ENCODE data around the gene DLG4. TPM values are rescaled to one million over a fixed set of nuclear protein-coding genes. Genes with fewer than 3 reads are reported as not detected.
A peak's percentile ranks its signal among the peaks of the same experiment; 100 is the strongest.

Gene DLG4
- total RNA-seq, 2 experiments from 2014 or later: 15.4 to 27.3 TPM

- peaks cover 60% of the 10 kb centered on the region for H3K4me1 ChIP-seq (ENCODE audit: insufficient read depth, low read length, poor library complexity, severe bottlenecking)
Measured at GRCh38 chr17:7238420-7239090, 18.9 kb upstream of the DLG4 start.

GRCh38 chr17:7237761-7238419 lies 18.3 kb upstream of the DLG4 start:
- Histone ChIP-seq H3K4me2 (ENCODE audit: low read length) (peak overlapping the region; percentile 82), H4K20me1 (ENCODE audit: insufficient read depth, low read length) (0 out of 2 replicates have a peak, but pooled peaks cover 8% of the 10 kb centered on the region), H3K4me3 (ENCODE audit: low read depth, low read length, poor library complexity, severe bottlenecking) (peak overlapping the region; percentile 100), H3K9me2 (ENCODE audit: insufficient read depth, low read length) (no peaks in the 10 kb centered on the region), H2AFZ (ENCODE audit: low read length) (no peak overlapping the region), H3K36me3 (ENCODE audit: insufficient read depth, low read length) (peaks cover 45% of the 10 kb centered on the region), H3K4me1 (ENCODE audit: insufficient read depth, low read length, poor library complexity, severe bottlenecking) (peaks cover 54% of the 10 kb centered on the region), H3K27ac (ENCODE audit: low read depth, low read length, poor library complexity, severe bottlenecking) (peak overlapping the region; percentile 86), H3K9me3 (ENCODE audit: low read length) (no peaks in the 10 kb centered on the region), H3K79me2 (ENCODE audit: insufficient read depth, low read depth, low read length) (peaks cover 41% of the 10 kb centered on the region)
- BruUV-seq (replicated peaks): no TSS peak
- ChIA-PET CTCF (ENCODE audit: unreplicated experiment) (interaction anchor here (1.4 kb wide), 1 partner anchor 17 kb away, joined by 3 read pairs; no protein-coding TSS in a partner anchor), POLR2A (interaction anchor here (0.6 to 0.7 kb wide), 2 partner anchors 38 to 113 kb away, joined by 6 to 7 read pairs; no protein-coding TSS in a partner anchor)
- DNase-seq (ENCODE audit: low spot score): peak; percentile 87
- intact Hi-C loops (cut with micrococcal nuclease; ENCODE audit: unreplicated experiment): loop anchor here (2.0 to 5.0 kb wide), 3 partner anchors 15 to 244 kb away; partner anchors contain the start of genes ELP5, POLR2A and SLC35G6
- TF ChIP-seq CTCF (conservative IDR thresholded peaks at IDR 0.05; ENCODE audit: low read length) (no peak), EZH2phosphoT487 (IDR thresholded peaks at IDR 0.05; ENCODE audit: borderline replicate concordance, low read depth, low read length) (no peak)

More at GRCh38 chr17:7238420-7239090, 18.9 kb upstream of the DLG4 start:
- intact Hi-C loops (cut with micrococcal nuclease; ENCODE audit: unreplicated experiment): loop anchor here (2.0 to 5.0 kb wide), 3 partner anchors 14 to 244 kb away; partner anchors contain the start of genes ELP5, POLR2A and SLC35G6
- peak overlapping the region; percentile 82 for H3K4me2 ChIP-seq (ENCODE audit: low read length)
- ChIA-PET CTCF (ENCODE audit: unreplicated experiment) (interaction anchor here (0.8 to 1.4 kb wide), 2 partner anchors 18 to 319 kb away, joined by 3 to 4 read pairs; no protein-coding TSS in a partner anchor), POLR2A (interaction anchor here (0.6 to 0.7 kb wide), 2 partner anchors 38 to 112 kb away, joined by 6 to 7 read pairs; no protein-coding TSS in a partner anchor)
- peaks cover 52% of the 10 kb centered on the region for H3K36me3 ChIP-seq (ENCODE audit: insufficient read depth, low read length)
- H3K4me3 ChIP-seq (ENCODE audit: low read depth, low read length, poor library complexity, severe bottlenecking): peak overlapping the region; percentile 100
- H4K20me1 ChIP-seq (ENCODE audit: insufficient read depth, low read length): 0 out of 2 replicates have a peak, but pooled peaks cover 8% of the 10 kb centered on the region
- DNase-seq (ENCODE audit: low spot score): peak; percentile 48
- no peak for TF ChIP-seq EZH2phosphoT487 (IDR thresholded peaks at IDR 0.05; ENCODE audit: borderline replicate concordance, low read depth, low read length)
- TF ChIP-seq CTCF (conservative IDR thresholded peaks at IDR 0.05; ENCODE audit: low read length): no peak
- no peaks in the 10 kb centered on the region for H3K9me3 ChIP-seq (ENCODE audit: low read length)
- peak overlapping the region; percentile 86 for H3K27ac ChIP-seq (ENCODE audit: low read depth, low read length, poor library complexity, severe bottlenecking)
- peaks cover 34% of the 10 kb centered on the region for H3K79me2 ChIP-seq (ENCODE audit: insufficient read depth, low read depth, low read length)
- no TSS peak for BruUV-seq (replicated peaks)
- no peaks in the 10 kb centered on the region for H3K9me2 ChIP-seq (ENCODE audit: insufficient read depth, low read length)
- no peak overlapping the region; the same call in 1 of the 2 replicates for H2AFZ ChIP-seq (ENCODE audit: low read length)
